Thoracic aorta (tissue), 2 donors: ENCODE measurements around the gene GDPD1. TPM values are rescaled to one million over a fixed set of nuclear protein-coding genes. Genes with fewer than 3 reads are reported as not detected.
"Not testable (repeated sequence)": the region's sequence is repeated elsewhere in the genome, so short reads cannot be mapped to it uniquely, and the experiment has no call there.

Experiments used
- ATAC-seq: fragments of 150-250 bp; one replicate; pipeline ENCODE4 v1.8.0; 2017; ENCODE audit warnings: low read depth; ENCODE audit not compliant: insufficient number of reproducible peaks, low FRiP score
- DNase-seq: peaks from one replicate; pipeline ENCODE4 v3.0.0-alpha.2; 2020; ENCODE audit warnings: low spot score
- H3K27ac ChIP-seq, 2 donors: fragments of 200-600 bp; sonication (generic); 1 replicate in 1 of 2; 2 replicates in 1 of 2; pipeline ENCODE4 v1.5.1; 2016; ENCODE audit warnings: mild to moderate bottlenecking in 2 of 2, moderate library complexity in 2 of 2
- H3K27me3 ChIP-seq: fragments of 200-600 bp; sonication (generic); replicated peaks from 2 replicates; pipeline ENCODE4 v1.6.0; 2016; ENCODE audit warnings: mild to moderate bottlenecking; ENCODE audit not compliant: insufficient read depth
- H3K36me3 ChIP-seq: fragments of 200-600 bp; sonication (generic); one replicate; pipeline ENCODE4 v1.5.1; 2016
- H3K4me1 ChIP-seq, 2 donors: fragments of 200-600 bp; sonication (generic); 1 replicate in 1 of 2; 2 replicates in 1 of 2; pipeline versions ENCODE4 v1.5.1 to v1.6.0; 2016; ENCODE audit warnings: low read depth in 2 of 2, mild to moderate bottlenecking in 1 of 2; ENCODE audit not compliant: control insufficient read depth in 1 of 2
- H3K4me3 ChIP-seq: fragments of 200-600 bp; sonication (generic); 2 replicates; pipeline ENCODE4 v1.5.1; 2016; ENCODE audit warnings: mild to moderate bottlenecking
- H3K9me3 ChIP-seq: fragments of 200-600 bp; sonication (generic); 2 replicates; pipeline ENCODE4 v1.5.1; 2016
- CTCF ChIP-seq: fragments of 200-600 bp; sonication (generic); IDR thresholded peaks from one replicate; pipeline ENCODE4 v1.5.1; 2019; ENCODE audit warnings: antibody characterized with exemption
- total RNA-seq, 2 donors: library from RNA; depleted of rRNA; stranded (reverse); fragments of >200 nt; gene quantifications; one replicate each; pipeline versions ENCODE4 v1.1.0 to v1.2.3, GENCODE V29; 2016

Gene GDPD1
- total RNA-seq, 2 donors from 2014 or later, result 1.8 to 2.0 TPM

DNA sequence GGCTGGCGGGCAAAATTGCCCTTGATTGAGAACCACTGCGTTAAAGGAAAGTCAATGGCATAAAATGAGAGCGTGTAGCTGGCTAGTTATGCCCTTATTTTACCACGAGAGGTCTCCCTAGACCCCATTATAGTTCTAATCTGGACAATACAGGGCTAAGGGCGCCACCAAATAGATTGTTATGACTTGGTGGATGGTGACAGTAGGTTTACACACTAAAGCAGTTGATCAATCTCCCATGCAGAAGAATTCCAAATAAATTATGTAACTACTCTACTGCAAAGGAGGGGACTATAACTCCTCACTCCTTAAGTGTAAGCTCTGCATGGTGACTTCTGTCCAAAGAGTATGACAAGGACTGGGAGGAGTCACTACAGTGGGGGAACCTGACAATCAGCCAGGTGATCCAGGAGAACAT lies 90.7 kb downstream of the GDPD1 start:
- TF ChIP-seq CTCF, result peak; percentile 81
- Histone ChIP-seq H3K27ac (peak overlapping the region in 1 of 2 donors; percentile 5), H3K36me3 (no peaks in the 10 kb centered on the region), H3K27me3 (no peaks in the 10 kb centered on the region), H3K4me1 (peaks cover 0 to 16% of the 10 kb centered on the region in 2 donors), H3K9me3 (no peaks in the 10 kb centered on the region), H3K4me3 (no peak overlapping the region)
- ATAC-seq, result peak; percentile 47
- no peak for DNase-seq

DNA sequence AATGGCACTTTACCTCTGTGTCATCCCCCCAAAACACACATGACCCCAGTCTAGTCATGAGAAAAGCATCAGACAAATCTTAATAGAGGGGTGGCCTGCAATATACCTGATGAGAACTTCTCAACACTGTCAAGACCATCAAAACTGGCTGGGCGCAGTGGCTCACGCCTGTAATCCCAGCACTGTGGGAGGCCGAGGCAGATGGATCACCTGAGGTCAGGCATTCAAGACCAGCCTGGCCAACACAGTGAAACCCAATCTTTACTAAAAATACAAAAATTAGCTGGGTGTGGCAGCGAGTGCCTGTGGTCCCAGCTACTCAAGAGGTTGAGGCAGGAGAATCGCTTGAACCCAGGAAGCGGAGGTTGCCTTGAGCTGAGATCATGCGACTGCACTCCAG lies 91.2 kb downstream of the GDPD1 start:
- H3K27me3 ChIP-seq, H3K9me3 ChIP-seq, H3K4me3 ChIP-seq, DNase-seq, H3K36me3 ChIP-seq, ATAC-seq: not testable (repeated sequence)
- Histone ChIP-seq H3K4me1 (peaks cover 0 to 16% of the 10 kb centered on the region in 2 donors), H3K27ac (peak overlapping the region in 1 of 2 donors; percentile 5)

- TF ChIP-seq CTCF, result no peak
- Histone ChIP-seq H3K27ac (no peak overlapping the region), H3K9me3 (no peaks in the 10 kb centered on the region), H3K27me3 (no peaks in the 10 kb centered on the region), H3K36me3 (no peaks in the 10 kb centered on the region), H3K4me1 (peaks cover 0 to 16% of the 10 kb centered on the region in 2 donors), H3K4me3 (no peak overlapping the region)
- ATAC-seq (no peak), DNase-seq (no peak)
Observed at GRCh38 chr17:59315866-59316265, 95.6 kb downstream of the GDPD1 start.

Other genes starting within 250 kb of the GDPD1 start
- gene TRIM37, start 113.6 kb upstream of the GDPD1 start, total RNA-seq, result 10 to 100 TPM; 17.9 to 26.5 TPM
- gene SKA2, start 65.3 kb upstream of the GDPD1 start, total RNA-seq, result 10 to 100 TPM; 28.4 to 39.2 TPM
- gene PRR11, start 64.8 kb upstream of the GDPD1 start, total RNA-seq, result under 1 TPM in 1 of 2 donors, not detected in 1; 0.71 TPM
- gene SMG8, start 10.5 kb upstream of the GDPD1 start, total RNA-seq, result 1 to 10 TPM; 7.4 to 9.3 TPM
- 10 to 100 TPM; 64.2 to 79.9 TPM for gene YPEL2, start 111.1 kb downstream of the GDPD1 start, total RNA-seq